Tracheal epithelial cell (primary cell): Measurements from ENCODE around the gene SQSTM1. TPM values are rescaled to one million over a fixed set of nuclear protein-coding genes. Genes with fewer than 3 reads are reported as not detected.

ENCODE experiments used
- total RNA-seq: library from RNA; depleted of rRNA; stranded (reverse); fragments of >200 nt; gene quantifications from 2 replicates; pipeline ENCODE4 v1.2.1, GENCODE V29; 2014

The SQSTM1 gene
- 645 and 760 TPM in 2 replicates for total RNA-seq

DNA sequence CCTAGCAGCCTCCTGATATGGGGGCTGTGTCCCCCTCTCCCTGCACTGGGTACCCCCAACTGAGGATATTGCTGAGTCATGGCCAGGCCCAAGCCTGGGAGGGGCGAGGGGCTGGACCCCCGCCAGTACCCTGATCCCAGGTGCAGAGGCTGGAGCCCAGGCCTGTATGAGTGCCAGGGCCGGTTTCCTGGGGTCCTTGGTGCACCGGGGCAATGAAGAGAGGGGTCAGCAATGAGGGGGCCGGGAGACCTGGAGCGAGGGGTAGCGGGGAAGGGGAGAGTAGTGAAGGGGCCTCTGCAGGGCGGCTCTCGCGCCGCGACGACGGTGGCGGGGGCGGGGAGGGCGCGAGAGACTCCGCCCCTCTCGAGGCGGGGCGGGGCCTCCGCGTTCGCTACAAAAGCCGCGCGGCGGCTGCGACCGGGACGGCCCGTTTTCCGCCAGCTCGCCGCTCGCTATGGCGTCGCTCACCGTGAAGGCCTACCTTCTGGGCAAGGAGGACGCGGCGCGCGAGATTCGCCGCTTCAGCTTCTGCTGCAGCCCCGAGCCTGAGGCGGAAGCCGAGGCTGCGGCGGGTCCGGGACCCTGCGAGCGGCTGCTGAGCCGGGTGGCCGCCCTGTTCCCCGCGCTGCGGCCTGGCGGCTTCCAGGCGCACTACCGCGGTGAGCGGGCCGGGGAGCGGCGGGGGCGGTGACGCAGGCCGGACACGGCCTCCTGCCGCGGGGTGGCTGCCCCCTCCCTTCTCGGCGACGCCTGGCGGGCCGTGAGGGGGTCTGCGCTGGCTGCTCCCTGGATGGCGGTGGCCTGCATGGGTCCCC lies at the start of gene SQSTM1:
Gene SQSTM1, plus strand, starts transcription at position 423 of the 815 bp plus-strand sequence. Its CDS starts 32 bp downstream, at position 455.

DNA sequence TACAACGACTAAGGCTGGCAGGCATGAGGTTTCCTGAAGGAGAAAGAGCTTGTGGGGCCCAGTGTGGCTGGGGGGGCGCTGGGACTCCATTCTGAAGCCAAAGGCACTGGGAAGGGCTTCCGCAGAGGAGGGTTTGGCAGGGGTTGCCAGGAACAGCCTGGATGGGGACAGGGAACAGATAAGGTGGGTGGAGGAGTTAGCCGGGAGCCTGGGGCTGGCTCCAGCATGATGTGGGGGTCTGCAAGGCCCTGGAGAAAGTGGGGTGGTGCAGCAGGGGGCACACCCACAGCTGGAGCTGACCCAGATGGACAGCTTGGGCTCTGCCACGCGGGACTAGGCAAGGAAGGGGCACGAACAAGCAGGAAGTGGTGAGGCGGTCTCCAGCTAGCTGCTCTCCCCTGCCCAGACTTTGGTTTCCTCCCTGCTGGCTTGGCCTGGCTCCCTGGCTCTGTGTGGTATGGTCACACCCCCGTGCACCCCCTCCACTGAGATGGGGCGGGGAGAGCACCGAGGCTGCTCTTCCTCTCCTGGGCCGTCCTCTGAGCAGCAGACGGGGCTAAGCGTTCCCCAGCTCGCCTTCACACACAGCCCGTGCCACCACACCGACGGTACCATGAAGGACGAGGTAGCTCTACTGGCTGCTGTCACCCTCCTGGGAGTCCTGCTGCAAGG lies 27.1 kb upstream of the SQSTM1 start, which contains the start of gene LTC4S:
Gene LTC4S, plus strand, starts transcription at position 519 of the 672 bp plus-strand sequence. Its CDS starts 95 bp downstream, at position 614.

DNA sequence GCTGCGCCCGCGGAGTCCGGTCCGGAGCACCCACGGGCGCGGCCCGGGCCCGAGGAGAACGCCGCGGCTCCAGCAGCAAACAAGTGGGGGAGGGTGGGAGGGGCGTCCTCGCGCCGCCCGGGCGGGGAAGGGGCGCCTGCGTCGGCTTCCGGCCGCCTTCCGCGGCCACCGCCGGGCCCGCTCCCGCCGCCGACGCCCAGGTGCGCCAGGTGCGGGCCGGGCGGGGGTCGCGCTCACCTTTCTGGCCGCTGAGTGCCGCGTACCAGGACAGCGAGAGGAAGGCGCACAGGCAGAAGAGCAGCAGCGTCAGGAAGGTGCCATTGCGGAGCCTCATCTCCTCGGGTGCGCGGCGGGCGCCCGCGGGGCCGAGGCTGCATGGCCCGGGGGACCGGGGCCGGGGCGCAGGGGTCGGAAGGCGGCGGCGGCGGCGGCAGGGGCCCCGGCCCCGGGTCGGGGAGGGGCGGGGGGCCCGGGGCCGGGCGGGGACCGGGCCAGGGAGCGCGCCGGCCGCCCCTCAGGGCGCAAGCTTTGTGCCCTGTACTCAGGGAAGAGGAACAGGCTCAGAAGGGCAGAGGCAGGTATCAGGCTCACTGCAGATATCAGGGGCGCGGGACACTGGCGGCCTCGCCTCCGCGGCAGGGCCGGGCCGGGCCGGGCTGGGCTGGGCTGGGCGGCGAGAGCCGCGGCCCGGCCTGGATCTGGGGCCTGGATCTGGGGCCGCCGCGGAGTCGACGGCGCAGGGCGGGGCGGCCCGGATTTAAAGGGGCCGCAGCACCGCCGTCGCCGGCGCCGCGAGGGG lies 14.3 kb upstream of the SQSTM1 start, which contains the start of gene MGAT4B:
Gene MGAT4B, minus strand, starts transcription at position 617 of the 799 bp plus-strand sequence. Its CDS starts 283 bp downstream, at position 334.

DNA sequence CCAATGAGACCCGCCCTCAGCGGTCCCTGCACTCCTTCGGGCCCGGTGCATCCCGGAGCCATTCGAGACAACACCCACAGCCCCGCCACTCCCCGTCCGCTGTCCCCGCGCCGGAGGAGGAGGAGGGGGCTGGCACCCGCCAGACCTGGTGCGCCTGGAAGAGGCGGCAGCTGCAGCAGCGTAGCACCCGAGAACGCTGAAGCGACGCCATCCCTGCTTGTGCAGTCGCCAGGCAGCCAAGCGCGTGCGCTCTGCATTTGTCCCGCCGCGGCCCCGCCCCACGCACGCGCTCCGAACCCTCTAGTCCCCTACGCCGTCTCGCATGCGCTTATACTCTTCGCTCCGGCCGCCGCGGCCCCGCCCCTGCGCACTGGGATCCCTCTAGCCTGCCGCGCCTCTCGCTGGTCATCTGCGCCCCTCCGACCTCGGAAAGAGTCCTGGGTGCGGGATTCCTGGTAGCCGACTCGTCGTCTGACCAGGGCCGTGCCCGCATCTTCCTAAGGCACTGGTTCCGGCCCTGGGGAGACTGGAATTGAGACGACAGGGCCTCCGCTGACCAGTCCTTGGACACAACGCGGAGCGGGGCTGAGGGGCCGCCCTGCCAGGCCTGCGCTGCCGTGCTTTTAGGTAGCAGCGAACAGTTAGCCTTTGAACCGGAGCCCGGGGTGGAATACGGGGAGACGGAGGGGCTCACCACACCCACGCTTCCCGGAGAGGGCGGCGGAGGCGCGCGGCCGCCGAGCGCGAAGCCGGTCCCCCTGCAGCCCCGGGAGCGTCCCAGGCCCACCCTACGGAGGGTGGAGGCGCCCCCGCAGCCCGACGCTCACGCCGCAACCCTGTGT lies 38.1 kb downstream of the SQSTM1 start, which contains the start of gene MRNIP:
Gene MRNIP, minus strand, starts transcription at position 232 of the 842 bp plus-strand sequence. Its CDS starts 21 bp downstream, at position 211.

Other genes with a start within 250 kb of the SQSTM1 start
- 268 and 297 TPM in 2 replicates for gene HNRNPH1, start 197.2 kb upstream of the SQSTM1 start, total RNA-seq
- not detected in 2 replicates for gene CBY3, start 139.9 kb upstream of the SQSTM1 start, total RNA-seq
- gene CANX, start 121.9 kb upstream of the SQSTM1 start, total RNA-seq: 635 and 679 TPM in 2 replicates
- 4.8 and 6.2 TPM in 2 replicates for gene MAML1, start 88.1 kb upstream of the SQSTM1 start, total RNA-seq
- 1.1 TPM in 1 of 2 replicates, not detected in the other for gene LTC4S, start 26.9 kb upstream of the SQSTM1 start, total RNA-seq
- gene MGAT4B, start 14.0 kb upstream of the SQSTM1 start, total RNA-seq: 217 and 225 TPM in 2 replicates
- 9.4 and 10.6 TPM in 2 replicates for gene MRNIP, start 37.9 kb downstream of the SQSTM1 start, total RNA-seq
- 41.3 and 65.5 TPM in 2 replicates for gene TBC1D9B, start 87.0 kb downstream of the SQSTM1 start, total RNA-seq